Stimulated activated CD4-positive, alpha-beta T cell treated with anti-CD3 and anti-CD28 coated beads, TNF-alpha, amount 100 ng/mL, for 24 hours (primary cell): ENCODE results near the gene OR8K1.

Experiments used
- DNase-seq, 3 experiments: peaks; one replicate each; pipeline ENCODE4 v3.0.0-alpha.2; 2020; ENCODE audit warnings: low read depth in 3 of 3

Gene OR8K1

GRCh38 chr11:56345739-56346138, at the start of gene OR8K1:
Gene OR8K1 (plus strand): TSS chr11:56346039. CDS start chr11:56346039, 0 bp downstream.
- no peak for DNase-seq

- DNase-seq = no peak
These were observed 48.9 kb upstream of the OR8K1 start for GRCh38 chr11:56296898-56297297.

- DNase-seq = no peak
These were observed 38.0 kb upstream of the OR8K1 start for GRCh38 chr11:56307836-56308235.

GRCh38 chr11:56314844-56315243, 31.0 kb upstream of the OR8K1 start, which contains the start of gene OR8K3:
Gene OR8K3 (plus strand): TSS chr11:56315144. CDS start chr11:56318307, 3,163 bp downstream.
- no peak for DNase-seq

- DNase-seq = no peak
These were observed 13.9 kb upstream of the OR8K1 start for GRCh38 chr11:56331861-56332491.

GRCh38 chr11:56333156-56333555, 12.7 kb upstream of the OR8K1 start:
- no peak for DNase-seq

- DNase-seq = no peak
These were observed 5.5 kb upstream of the OR8K1 start for GRCh38 chr11:56340289-56340688.

- no peak for DNase-seq
These were observed 8.2 kb downstream of the OR8K1 start, which contains the start of gene OR8J1 for GRCh38 chr11:56353991-56354390. Gene OR8J1 (plus strand): TSS chr11:56354291. CDS start chr11:56360247, 5,956 bp downstream.

- DNase-seq = no peak
These were observed 29.5 kb downstream of the OR8K1 start, which contains the start of gene OR8U1 for GRCh38 chr11:56375324-56375723. Gene OR8U1 (plus strand): TSS chr11:56375624. CDS start chr11:56375624, 0 bp downstream.

GRCh38 chr11:56380120-56380519, 34.3 kb downstream of the OR8K1 start:
- DNase-seq = no peak

GRCh38 chr11:56394381-56394780, 48.5 kb downstream of the OR8K1 start:
- no peak for DNase-seq

GRCh38 chr11:56396047-56396446, 50.2 kb downstream of the OR8K1 start:
- no peak for DNase-seq
